Gastroesophageal sphincter (tissue), 4 donors: ENCODE data around the gene GNB2. TPM values are rescaled to one million over a fixed set of nuclear protein-coding genes. Genes with fewer than 3 reads are reported as not detected.
"Not testable (repeated sequence)": the region's sequence is repeated elsewhere in the genome, so short reads cannot be mapped to it uniquely, and the experiment has no call there.

Experiments
- ATAC-seq: fragments of 150-250 bp; one replicate; pipeline ENCODE4 v1.9.1; 2016; ENCODE audit warnings: mild to moderate bottlenecking, moderate library complexity
- H3K27ac ChIP-seq, 4 donors: fragments of 200-600 bp; sonication (generic) in 3 of 4; 1 replicate in 3 of 4; 2 replicates in 1 of 4; pipeline ENCODE4 v1.5.1; 2016 to 2019
- H3K27me3 ChIP-seq: fragments of 200-600 bp; sonication (generic); one replicate; pipeline ENCODE4 v1.5.1; 2019
- H3K36me3 ChIP-seq, 2 donors: fragments of 200-600 bp; sonication (generic); one replicate each; pipeline ENCODE4 v1.5.1; 2019; ENCODE audit warnings: control low read depth in 1 of 2
- H3K4me1 ChIP-seq, 3 donors: fragments of 200-600 bp; sonication (generic); 1 replicate in 2 of 3; 2 replicates in 1 of 3; pipeline ENCODE4 v1.5.1; 2016 to 2019; ENCODE audit warnings: control low read depth in 2 of 3
- H3K4me3 ChIP-seq, 2 donors: fragments of 200-600 bp; sonication (generic); one replicate each; pipeline ENCODE4 v1.5.1; 2019; ENCODE audit warnings: mild to moderate bottlenecking in 1 of 2, moderate library complexity in 1 of 2
- H3K9me3 ChIP-seq, 3 donors: fragments of 200-600 bp; sonication (generic); one replicate each; pipeline ENCODE4 v1.5.1; 2017 to 2019; ENCODE audit warnings: control low read depth in 2 of 3
- EP300 ChIP-seq: sonication (generic); formaldehyde crosslinking; IDR thresholded peaks from one replicate; pipeline ENCODE4 v1.6.1; 2017; ENCODE audit warnings: antibody characterized with exemption, mild to moderate bottlenecking
- POLR2A ChIP-seq, 2 donors: fragments of 450-650 bp; IDR thresholded peaks; one replicate each; pipeline ENCODE4 v1.6.1; 2017; ENCODE audit warnings: antibody characterized with exemption in 2 of 2, mild to moderate bottlenecking in 2 of 2, moderate library complexity in 1 of 2
- POLR2AphosphoS5 ChIP-seq: sonication (generic); formaldehyde crosslinking; IDR thresholded peaks from one replicate; pipeline ENCODE4 v1.6.1; 2017; ENCODE audit warnings: antibody characterized with exemption
- WGBS, 2 donors: methylation state at CpG; one replicate each; pipeline ENCODE4 v1.1.5; 2018; ENCODE audit warnings: low coverage in 1 of 2; 5-methylcytosine and 5-hydroxymethylcytosine counted together
- total RNA-seq, 4 donors: library from RNA; depleted of rRNA; stranded (reverse); fragments of >200 nt; gene quantifications; one replicate each; pipeline ENCODE4 v1.1.0, GENCODE V29; 2016
- TF ChIP-seq, protein P1 (sequence below), 4 experiments: fragments of 200-600 bp in 2 of 4; fragments of 450-650 bp in 2 of 4; sonication (generic) in 1 of 4; IDR thresholded peaks; one replicate each; pipeline ENCODE4 v1.5.1; 2017 to 2019; ENCODE audit warnings: antibody characterized with exemption in 4 of 4, mild to moderate bottlenecking in 2 of 4, moderate library complexity in 2 of 4

The GNB2 gene
- total RNA-seq, 4 donors from 2014 or later: 124 to 217 (median 162) TPM

DNA sequence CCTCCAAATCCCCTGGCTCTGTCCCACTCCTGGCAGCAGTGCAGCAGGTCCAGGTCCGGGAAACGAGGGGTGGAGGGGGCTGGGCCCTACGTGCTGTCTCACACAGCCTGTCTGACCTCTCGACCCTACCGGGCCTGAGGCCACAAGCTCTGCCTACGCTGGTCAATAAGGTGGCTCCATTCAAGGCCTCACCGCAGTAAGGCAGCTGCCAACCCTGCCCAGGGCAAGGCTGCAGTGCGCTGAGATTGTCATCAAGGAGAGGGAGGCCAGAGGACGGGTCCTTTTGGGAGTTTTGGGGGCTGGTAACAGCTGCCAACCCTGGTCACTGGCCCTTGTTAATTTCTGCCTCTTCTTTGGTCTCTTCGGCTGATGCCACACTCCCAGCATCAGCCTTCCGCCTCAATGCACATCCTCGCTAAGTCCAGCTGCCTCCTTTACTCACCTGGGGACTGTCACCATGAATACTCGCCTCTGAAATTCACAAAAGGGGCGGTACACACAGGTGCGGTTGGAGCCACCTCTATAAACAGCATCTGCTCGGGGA lies 50.3 kb downstream of the GNB2 start:
- 40 to 98% methylated on average over 1 to 7 of the region's 16 CpGs for WGBS, 2 donors
- Histone ChIP-seq H3K36me3 (no peaks in the 10 kb centered on the region), H3K27me3 (peaks cover 61% of the 10 kb centered on the region)

DNA sequence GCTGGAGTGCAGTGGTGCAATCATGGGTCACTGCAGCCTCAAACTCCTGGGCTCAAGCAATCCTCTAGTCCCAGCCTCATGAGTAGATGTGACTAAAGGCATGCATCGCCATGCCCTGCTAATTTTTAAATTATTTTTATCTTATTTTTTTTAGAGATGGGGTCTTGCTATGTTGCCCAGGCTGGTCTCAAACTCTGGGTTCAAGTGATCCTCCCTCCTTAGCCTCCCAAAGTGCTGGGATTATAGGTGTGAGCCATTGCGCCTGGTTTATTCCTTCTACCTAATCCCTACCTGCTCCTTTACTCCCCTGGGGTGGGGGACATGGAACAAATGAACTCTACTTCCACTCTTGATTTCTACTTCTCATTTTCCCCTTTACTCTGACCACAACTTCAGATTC lies 50.8 kb downstream of the GNB2 start:
- not testable (repeated sequence) for ATAC-seq

More for the DNA sequence above, 50.3 kb downstream of the GNB2 start:
- no peaks in the 10 kb centered on the region for H3K9me3 ChIP-seq
- no peak for ATAC-seq
- no peak overlapping the region for H3K27ac ChIP-seq
- H3K4me3 ChIP-seq: no peak overlapping the region
- TF ChIP-seq EP300 (no peak), POLR2A (IDR thresholded peaks at IDR 0.05) (no peak)
- TF ChIP-seq, protein P1, sequence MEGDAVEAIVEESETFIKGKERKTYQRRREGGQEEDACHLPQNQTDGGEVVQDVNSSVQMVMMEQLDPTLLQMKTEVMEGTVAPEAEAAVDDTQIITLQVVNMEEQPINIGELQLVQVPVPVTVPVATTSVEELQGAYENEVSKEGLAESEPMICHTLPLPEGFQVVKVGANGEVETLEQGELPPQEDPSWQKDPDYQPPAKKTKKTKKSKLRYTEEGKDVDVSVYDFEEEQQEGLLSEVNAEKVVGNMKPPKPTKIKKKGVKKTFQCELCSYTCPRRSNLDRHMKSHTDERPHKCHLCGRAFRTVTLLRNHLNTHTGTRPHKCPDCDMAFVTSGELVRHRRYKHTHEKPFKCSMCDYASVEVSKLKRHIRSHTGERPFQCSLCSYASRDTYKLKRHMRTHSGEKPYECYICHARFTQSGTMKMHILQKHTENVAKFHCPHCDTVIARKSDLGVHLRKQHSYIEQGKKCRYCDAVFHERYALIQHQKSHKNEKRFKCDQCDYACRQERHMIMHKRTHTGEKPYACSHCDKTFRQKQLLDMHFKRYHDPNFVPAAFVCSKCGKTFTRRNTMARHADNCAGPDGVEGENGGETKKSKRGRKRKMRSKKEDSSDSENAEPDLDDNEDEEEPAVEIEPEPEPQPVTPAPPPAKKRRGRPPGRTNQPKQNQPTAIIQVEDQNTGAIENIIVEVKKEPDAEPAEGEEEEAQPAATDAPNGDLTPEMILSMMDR (IDR thresholded peaks at IDR 0.05): no peak
- peaks cover 0 to 38% (median 7%) of the 10 kb centered on the region in 3 donors for H3K4me1 ChIP-seq

DNA sequence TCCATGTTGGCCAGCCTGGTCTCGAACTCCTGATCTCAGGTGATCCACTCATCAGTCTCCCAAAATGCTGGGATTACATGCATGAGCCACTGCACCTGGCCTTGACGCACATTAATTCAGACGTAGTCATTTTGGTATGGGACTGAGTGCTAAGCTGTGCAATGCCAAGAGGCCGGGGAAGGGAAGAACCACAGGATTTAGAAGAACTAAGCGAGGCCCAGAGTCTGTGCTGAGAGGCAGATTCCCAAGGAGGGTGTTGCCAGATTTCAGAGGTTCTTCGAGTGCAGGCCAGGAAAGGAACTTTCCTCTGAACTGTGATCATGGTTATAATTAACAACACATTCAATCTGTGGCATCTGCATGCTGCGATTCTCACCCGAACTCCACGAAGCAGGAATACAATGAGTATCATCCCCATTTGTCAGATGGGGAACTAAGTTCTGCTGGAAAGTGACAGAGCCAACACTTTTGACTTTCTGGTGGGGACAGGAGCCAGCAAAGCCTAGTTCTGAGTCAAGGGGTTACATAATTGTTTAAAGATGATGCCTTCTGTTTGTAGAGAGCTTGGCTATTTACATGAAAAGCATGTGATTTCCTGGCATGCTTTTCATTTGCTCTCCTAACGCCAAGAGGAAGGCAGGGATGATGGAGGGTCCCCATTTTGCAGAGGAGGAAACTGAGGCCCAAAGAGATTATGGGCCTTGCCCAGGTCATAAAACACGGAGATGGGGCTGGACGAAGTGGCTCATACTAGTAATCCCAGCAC lies 53.6 kb downstream of the GNB2 start:
- no peak overlapping the region for H3K4me3 ChIP-seq
- 37 to 44% methylated on average over 8 to 9 of the region's 12 CpGs for WGBS, 2 donors
- peak; percentile 60 for ATAC-seq
- peak overlapping the region in 3 of 4 donors; percentile 16 to 20 (median 18) for H3K27ac ChIP-seq
- no peaks in the 10 kb centered on the region for H3K9me3 ChIP-seq
- H3K36me3 ChIP-seq: no peaks in the 10 kb centered on the region
- H3K27me3 ChIP-seq: peaks cover 27% of the 10 kb centered on the region
- H3K4me1 ChIP-seq: peaks cover 0 to 28% (median 0%) of the 10 kb centered on the region in 3 donors
- TF ChIP-seq POLR2AphosphoS5 (no peak), EP300 (no peak), POLR2A (IDR thresholded peaks at IDR 0.05) (no peak)
- TF ChIP-seq, protein P1 (IDR thresholded peaks at IDR 0.05): no peak

More for the DNA sequence above, 50.8 kb downstream of the GNB2 start:
- not testable (repeated sequence) for H3K27ac ChIP-seq, H3K4me3 ChIP-seq, H3K9me3 ChIP-seq, H3K36me3 ChIP-seq
- H3K4me1 ChIP-seq: peaks cover 0 to 38% (median 7%) of the 10 kb centered on the region in 3 donors
- WGBS, 2 donors: 94 to 100% methylated on average over 2 of the region's 2 CpGs
- peaks cover 56% of the 10 kb centered on the region for H3K27me3 ChIP-seq

DNA sequence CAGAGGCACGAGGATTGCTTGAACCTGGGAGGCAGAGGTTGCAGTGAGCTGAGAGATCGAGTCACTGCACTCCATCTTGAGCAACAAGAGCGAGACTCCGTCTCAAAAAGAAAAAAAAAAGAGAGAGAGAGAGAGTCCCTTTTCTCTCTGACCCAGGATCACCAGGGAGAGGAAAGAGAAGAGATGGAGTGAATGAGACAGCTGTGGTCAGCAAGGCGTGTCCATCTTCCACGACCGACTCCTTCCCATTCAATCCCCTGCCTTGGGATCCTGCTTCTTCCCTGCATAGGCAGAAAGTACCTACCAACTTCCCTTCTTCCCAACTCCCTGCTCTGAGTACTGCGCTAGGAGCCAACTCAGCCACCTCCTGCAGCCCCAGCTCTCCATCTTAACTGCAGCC lies 54.7 kb downstream of the GNB2 start:
- Histone ChIP-seq H3K36me3 (no peaks in the 10 kb centered on the region), H3K4me3 (no peak overlapping the region), H3K27ac (no peak overlapping the region), H3K4me1 (peaks cover 0 to 28% (median 0%) of the 10 kb centered on the region in 3 donors), H3K9me3 (no peaks in the 10 kb centered on the region), H3K27me3 (peaks cover 17% of the 10 kb centered on the region)
- WGBS, 2 donors: 71 to 77% methylated on average over 5 to 8 of the region's 8 CpGs
- ATAC-seq: no peak
- TF ChIP-seq POLR2AphosphoS5 (no peak), POLR2A (IDR thresholded peaks at IDR 0.05) (no peak), EP300 (no peak)

Other genes with a start within 250 kb of the GNB2 start
- gene ZCWPW1, start 245.0 kb upstream of the GNB2 start, total RNA-seq: 1 to 10 TPM; 4.9 to 8.2 (median 5.8) TPM
- 10 to 100 TPM; 27.9 to 34.2 (median 30.8) TPM for gene MEPCE, start 243.9 kb upstream of the GNB2 start, total RNA-seq
- gene PPP1R35, start 237.2 kb upstream of the GNB2 start, total RNA-seq: 10 to 100 TPM; 19.9 to 26.3 (median 20.7) TPM
- under 1 TPM in 1 of 4 donors, not detected in 3; 0.67 TPM for gene SPACDR, start 209.5 kb upstream of the GNB2 start, total RNA-seq
- 10 to 100 TPM; 20.2 to 38.1 (median 26.1) TPM for gene TSC22D4, start 194.5 kb upstream of the GNB2 start, total RNA-seq
- gene NYAP1, start 189.8 kb upstream of the GNB2 start, total RNA-seq: 1 to 10 TPM in 3 of 4 donors, under 1 TPM in 1; 0.94 to 3.1 (median 1.8) TPM
- gene AGFG2, start 134.5 kb upstream of the GNB2 start, total RNA-seq: 10 to 100 TPM; 26.0 to 60.1 (median 36.6) TPM
- gene SAP25, start 99.8 kb upstream of the GNB2 start, total RNA-seq: 1 to 10 TPM in 1 of 4 donors, not detected in 3; 5.6 TPM
- gene LRCH4, start 87.6 kb upstream of the GNB2 start, total RNA-seq: 10 to 100 TPM; 16.1 to 53.2 (median 50.0) TPM
- 1 to 10 TPM in 2 of 4 donors, not detected in 2; 1.8 to 1.9 TPM for gene FBXO24, start 87.4 kb upstream of the GNB2 start, total RNA-seq
- 10 to 100 TPM in 3 of 4 donors, 1 to 10 TPM in 1; 6.8 to 42.5 (median 16.6) TPM for gene PCOLCE, start 71.4 kb upstream of the GNB2 start, total RNA-seq
- gene MOSPD3, start 61.2 kb upstream of the GNB2 start, total RNA-seq: 10 to 100 TPM in 3 of 4 donors, 1 to 10 TPM in 1; 6.2 to 13.4 (median 11.6) TPM
- gene TFR2, start 32.2 kb upstream of the GNB2 start, total RNA-seq: 1 to 10 TPM in 1 of 4 donors, not detected in 3; 1.6 TPM
- gene ACTL6B, start 17.3 kb upstream of the GNB2 start, total RNA-seq: 1 to 10 TPM in 1 of 4 donors, not detected in 3; 2.2 TPM
- gene GIGYF1, start 20.5 kb downstream of the GNB2 start, total RNA-seq: 10 to 100 TPM; 20.4 to 43.3 (median 31.0) TPM
- 10 to 100 TPM; 31.4 to 40.6 (median 33.2) TPM for gene POP7, start 32.4 kb downstream of the GNB2 start, total RNA-seq
- gene EPO, start 46.7 kb downstream of the GNB2 start, total RNA-seq: not detected
- gene ZAN, start 59.9 kb downstream of the GNB2 start, total RNA-seq: not detected
- 10 to 100 TPM; 19.0 to 55.6 (median 41.5) TPM for gene EPHB4, start 153.8 kb downstream of the GNB2 start, total RNA-seq
- 10 to 100 TPM; 11.2 to 32.9 (median 20.2) TPM for gene SLC12A9, start 179.0 kb downstream of the GNB2 start, total RNA-seq
- gene TRIP6, start 193.6 kb downstream of the GNB2 start, total RNA-seq: 10 to 100 TPM; 71.9 to 94.3 (median 89.5) TPM
- gene SRRT, start 201.4 kb downstream of the GNB2 start, total RNA-seq: 10 to 100 TPM; 47.5 to 73.4 (median 57.0) TPM
- gene UFSP1, start 216.0 kb downstream of the GNB2 start, total RNA-seq: 1 to 10 TPM; 5.4 to 9.2 (median 7.7) TPM
- 1 to 10 TPM in 3 of 4 donors, under 1 TPM in 1; 0.62 to 3.6 (median 1.1) TPM for gene ACHE, start 222.1 kb downstream of the GNB2 start, total RNA-seq